HepG2 (cell line): Measurements from ENCODE around the gene CFAP206. TPM values are rescaled to one million over a fixed set of nuclear protein-coding genes. Genes with fewer than 3 reads are reported as not detected.

ENCODE experiments used
- ATAD3A ChIP-seq: sonication (generic); formaldehyde crosslinking; IDR thresholded peaks from 2 replicates; pipeline ENCODE4 v1.4.0; 2020; ENCODE audit warnings: missing genetic modification reagents
- BRF2 ChIP-seq: sonication (generic); formaldehyde crosslinking; IDR thresholded peaks from 2 replicates; pipeline ENCODE4 v1.8.1; 2022; ENCODE audit warnings: mild to moderate bottlenecking, missing genetic modification reagents
- CHCHD3 ChIP-seq: sonication (generic); formaldehyde crosslinking; IDR thresholded peaks from 2 replicates; pipeline ENCODE4 v1.8.0; 2022; ENCODE audit warnings: mild to moderate bottlenecking, missing genetic modification reagents, moderate library complexity
- HDAC6 ChIP-seq: fragments of 200-600 bp; sonication (generic); IDR thresholded peaks from 2 replicates; pipeline ENCODE4 v1.7.0; 2017; ENCODE audit warnings: mild to moderate bottlenecking, antibody characterized with exemption, low read length, low read depth
- HMGXB4 ChIP-seq, 2 experiments: sonication (generic) in 1 of 2; formaldehyde crosslinking in 1 of 2; IDR thresholded peaks; 2 replicates each; pipeline versions ENCODE4 v1.4.0 to v1.6.1; 2018 to 2020; ENCODE audit warnings: missing genetic modification reagents in 2 of 2, borderline replicate concordance in 1 of 2, low read depth in 1 of 2, mild to moderate bottlenecking in 1 of 2, missing biosample characterization in 1 of 2
- MIER2 ChIP-seq: IDR thresholded peaks from 2 replicates; pipeline ENCODE4 v1.6.1; 2016; ENCODE audit warnings: missing biosample characterization, missing genetic modification reagents
- MIER3 ChIP-seq: IDR thresholded peaks from 2 replicates; pipeline ENCODE4 v1.6.1; 2016; ENCODE audit warnings: missing compliant biosample characterization, borderline replicate concordance
- NFE2L1 ChIP-seq: sonication (generic); formaldehyde crosslinking; IDR thresholded peaks from 2 replicates; pipeline ENCODE4 v1.4.0; 2020; ENCODE audit warnings: missing genetic modification reagents, mild to moderate bottlenecking, borderline replicate concordance
- SRY ChIP-seq: sonication (generic); formaldehyde crosslinking; IDR thresholded peaks from 2 replicates; pipeline ENCODE4 v1.8.0; 2022; ENCODE audit warnings: mild to moderate bottlenecking, missing genetic modification reagents
- ZBTB20 ChIP-seq: sonication (generic); formaldehyde crosslinking; IDR thresholded peaks from 2 replicates; pipeline ENCODE4 v1.8.1; 2023; ENCODE audit warnings: missing genetic modification reagents, low read depth, mild to moderate bottlenecking, borderline replicate concordance
- ZFP36L1 ChIP-seq: sonication (generic); formaldehyde crosslinking; IDR thresholded peaks from 2 replicates; pipeline ENCODE4 v1.8.0; 2022; ENCODE audit warnings: mild to moderate bottlenecking, missing genetic modification reagents, moderate library complexity
- ZNF10 ChIP-seq: sonication (generic); formaldehyde crosslinking; IDR thresholded peaks from 2 replicates; pipeline ENCODE4 v1.4.0; 2020; ENCODE audit warnings: mild to moderate bottlenecking, low read depth, missing genetic modification reagents, borderline replicate concordance
- ZNF24 ChIP-seq: fragments of 450-650 bp; IDR thresholded peaks from 2 replicates; pipeline ENCODE4 v1.6.1; 2017; ENCODE audit warnings: antibody characterized with exemption, mild to moderate bottlenecking
- ZNF317 ChIP-seq: sonication (generic); formaldehyde crosslinking; IDR thresholded peaks from 2 replicates; pipeline ENCODE4 v1.5.0; 2020; ENCODE audit warnings: mild to moderate bottlenecking, missing genetic modification reagents
- ZNF431 ChIP-seq: sonication (generic); formaldehyde crosslinking; IDR thresholded peaks from 2 replicates; pipeline ENCODE4 v1.9.0; 2022; ENCODE audit warnings: missing genetic modification reagents, low read depth, mild to moderate bottlenecking, borderline replicate concordance
- ZNF598 ChIP-seq: sonication (generic); formaldehyde crosslinking; IDR thresholded peaks from 2 replicates; pipeline ENCODE4 v1.5.1; 2020; ENCODE audit warnings: mild to moderate bottlenecking, missing genetic modification reagents, borderline replicate concordance
- ZSCAN21 ChIP-seq: sonication (generic); formaldehyde crosslinking; IDR thresholded peaks from 2 replicates; pipeline ENCODE4 v1.8.0; 2022; ENCODE audit warnings: mild to moderate bottlenecking, missing genetic modification reagents, moderate library complexity, borderline replicate concordance
- polyA plus RNA-seq, 8 experiments: library from polyadenylated mRNA; depleted of rRNA in 3 of 8; stranded (reverse) in 7 of 8; unstranded in 1 of 8; fragments of >200 nt; fragmentation: Illumina TruSeq in 4 of 8; extraction: Trizol in 4 of 8; gene quantifications; 2 replicates each; pipeline versions ENCODE4 v1.2.1 to v1.2.3, GENCODE V29; 2011 to 2016; ENCODE audit warnings: low read depth in 4 of 8, missing spikeins in 1 of 8, mixed read lengths in 1 of 8; ENCODE audit not compliant: insufficient read depth in 1 of 8
- total RNA-seq, 5 experiments: library from RNA; depleted of rRNA; stranded (reverse); fragments of >200 nt; fragmentation: Illumina TruSeq; extraction: Trizol; gene quantifications; 2 replicates each; pipeline ENCODE4 v1.2.3, GENCODE V29; 2016; ENCODE audit warnings: low read depth in 1 of 5
- TF ChIP-seq, protein P1 (sequence below): sonication (generic); formaldehyde crosslinking; IDR thresholded peaks from 2 replicates; pipeline ENCODE4 v1.8.0; 2022; ENCODE audit warnings: mild to moderate bottlenecking, missing genetic modification reagents
- TF ChIP-seq, protein P2 (sequence below): sonication (generic); formaldehyde crosslinking; IDR thresholded peaks from 2 replicates; pipeline ENCODE4 v1.4.0; 2020; ENCODE audit warnings: mild to moderate bottlenecking, low read depth, missing genetic modification reagents
- TF ChIP-seq, protein P3 (sequence below): IDR thresholded peaks from 2 replicates; pipeline ENCODE4 v1.6.1; 2016; ENCODE audit warnings: low read depth, control low read depth
- TF ChIP-seq, protein P4 (sequence below): conservative IDR thresholded peaks from 2 replicates; pipeline ENCODE4 v1.6.1; 2018; ENCODE audit warnings: missing genetic modification reagents

Gene CFAP206
- total and polyA plus RNA-seq, 2 of the 13 experiments (the other 11 are each of a cell fraction or from before 2014, with no cell fraction given), result not detected

GRCh38 chr6:87436435-87436834 is 28.7 kb downstream of the CFAP206 start (continued):
- TF ChIP-seq BRF2 (CRISPR knock-in tag), result no peak
- no peak for TF ChIP-seq ZNF10 (CRISPR knock-in tag)
- TF ChIP-seq MIER3 (CRISPR knock-in tag), result peak; percentile 68; the same call in 1 of the 2 replicates
- TF ChIP-seq, protein P1, sequence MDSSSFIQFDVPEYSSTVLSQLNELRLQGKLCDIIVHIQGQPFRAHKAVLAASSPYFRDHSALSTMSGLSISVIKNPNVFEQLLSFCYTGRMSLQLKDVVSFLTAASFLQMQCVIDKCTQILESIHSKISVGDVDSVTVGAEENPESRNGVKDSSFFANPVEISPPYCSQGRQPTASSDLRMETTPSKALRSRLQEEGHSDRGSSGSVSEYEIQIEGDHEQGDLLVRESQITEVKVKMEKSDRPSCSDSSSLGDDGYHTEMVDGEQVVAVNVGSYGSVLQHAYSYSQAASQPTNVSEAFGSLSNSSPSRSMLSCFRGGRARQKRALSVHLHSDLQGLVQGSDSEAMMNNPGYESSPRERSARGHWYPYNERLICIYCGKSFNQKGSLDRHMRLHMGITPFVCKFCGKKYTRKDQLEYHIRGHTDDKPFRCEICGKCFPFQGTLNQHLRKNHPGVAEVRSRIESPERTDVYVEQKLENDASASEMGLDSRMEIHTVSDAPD, result no peak
- TF ChIP-seq HMGXB4 (CRISPR knock-in tag; IDR thresholded peaks at IDR 0.05; ENCODE audit: borderline replicate concordance in 1 of 2, low read depth in 1 of 2), result 0 out of 4 replicates have a peak, but pooled peaks of 1 of the 2 experiments have one; percentile 43
- TF ChIP-seq ZFP36L1 (CRISPR knock-in tag), result 0 out of 2 replicates have a peak, but pooled peaks have one; percentile 38
- TF ChIP-seq, protein P2, sequence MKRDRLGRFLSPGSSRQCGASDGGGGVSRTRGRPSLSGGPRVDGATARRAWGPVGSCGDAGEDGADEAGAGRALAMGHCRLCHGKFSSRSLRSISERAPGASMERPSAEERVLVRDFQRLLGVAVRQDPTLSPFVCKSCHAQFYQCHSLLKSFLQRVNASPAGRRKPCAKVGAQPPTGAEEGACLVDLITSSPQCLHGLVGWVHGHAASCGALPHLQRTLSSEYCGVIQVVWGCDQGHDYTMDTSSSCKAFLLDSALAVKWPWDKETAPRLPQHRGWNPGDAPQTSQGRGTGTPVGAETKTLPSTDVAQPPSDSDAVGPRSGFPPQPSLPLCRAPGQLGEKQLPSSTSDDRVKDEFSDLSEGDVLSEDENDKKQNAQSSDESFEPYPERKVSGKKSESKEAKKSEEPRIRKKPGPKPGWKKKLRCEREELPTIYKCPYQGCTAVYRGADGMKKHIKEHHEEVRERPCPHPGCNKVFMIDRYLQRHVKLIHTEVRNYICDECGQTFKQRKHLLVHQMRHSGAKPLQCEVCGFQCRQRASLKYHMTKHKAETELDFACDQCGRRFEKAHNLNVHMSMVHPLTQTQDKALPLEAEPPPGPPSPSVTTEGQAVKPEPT (CRISPR knock-in tag), result no peak
- TF ChIP-seq ATAD3A, result no peak
- peak; percentile 90 for TF ChIP-seq ZSCAN21 (CRISPR knock-in tag)
- TF ChIP-seq, protein P3, sequence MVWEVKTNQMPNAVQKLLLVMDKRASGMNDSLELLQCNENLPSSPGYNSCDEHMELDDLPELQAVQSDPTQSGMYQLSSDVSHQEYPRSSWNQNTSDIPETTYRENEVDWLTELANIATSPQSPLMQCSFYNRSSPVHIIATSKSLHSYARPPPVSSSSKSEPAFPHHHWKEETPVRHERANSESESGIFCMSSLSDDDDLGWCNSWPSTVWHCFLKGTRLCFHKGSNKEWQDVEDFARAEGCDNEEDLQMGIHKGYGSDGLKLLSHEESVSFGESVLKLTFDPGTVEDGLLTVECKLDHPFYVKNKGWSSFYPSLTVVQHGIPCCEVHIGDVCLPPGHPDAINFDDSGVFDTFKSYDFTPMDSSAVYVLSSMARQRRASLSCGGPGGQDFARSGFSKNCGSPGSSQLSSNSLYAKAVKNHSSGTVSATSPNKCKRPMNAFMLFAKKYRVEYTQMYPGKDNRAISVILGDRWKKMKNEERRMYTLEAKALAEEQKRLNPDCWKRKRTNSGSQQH (CRISPR knock-in tag), result peak; percentile 92
- peak; percentile 72; the same call in 1 of the 2 replicates for TF ChIP-seq ZBTB20 (CRISPR knock-in tag)
- TF ChIP-seq HDAC6, result no peak
- no peak for TF ChIP-seq ZNF598
- TF ChIP-seq, protein P4, sequence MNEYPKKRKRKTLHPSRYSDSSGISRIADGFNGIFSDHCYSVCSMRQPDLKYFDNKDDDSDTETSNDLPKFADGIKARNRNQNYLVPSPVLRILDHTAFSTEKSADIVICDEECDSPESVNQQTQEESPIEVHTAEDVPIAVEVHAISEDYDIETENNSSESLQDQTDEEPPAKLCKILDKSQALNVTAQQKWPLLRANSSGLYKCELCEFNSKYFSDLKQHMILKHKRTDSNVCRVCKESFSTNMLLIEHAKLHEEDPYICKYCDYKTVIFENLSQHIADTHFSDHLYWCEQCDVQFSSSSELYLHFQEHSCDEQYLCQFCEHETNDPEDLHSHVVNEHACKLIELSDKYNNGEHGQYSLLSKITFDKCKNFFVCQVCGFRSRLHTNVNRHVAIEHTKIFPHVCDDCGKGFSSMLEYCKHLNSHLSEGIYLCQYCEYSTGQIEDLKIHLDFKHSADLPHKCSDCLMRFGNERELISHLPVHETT (CRISPR knock-in tag), result no peak
- TF ChIP-seq ZNF317, result peak; percentile 70
- TF ChIP-seq SRY, result peak; percentile 57; the same call in 1 of the 2 replicates
- no peak for TF ChIP-seq ZNF24
- peak; percentile 99 for TF ChIP-seq MIER2 (CRISPR knock-in tag)
- no peak for TF ChIP-seq CHCHD3
- no peak for TF ChIP-seq NFE2L1 (CRISPR knock-in tag)
- peak; percentile 81; the same call in 1 of the 2 replicates for TF ChIP-seq ZNF431 (CRISPR knock-in tag)
